ENCODE measurements around the gene TTC9C.

DNA sequence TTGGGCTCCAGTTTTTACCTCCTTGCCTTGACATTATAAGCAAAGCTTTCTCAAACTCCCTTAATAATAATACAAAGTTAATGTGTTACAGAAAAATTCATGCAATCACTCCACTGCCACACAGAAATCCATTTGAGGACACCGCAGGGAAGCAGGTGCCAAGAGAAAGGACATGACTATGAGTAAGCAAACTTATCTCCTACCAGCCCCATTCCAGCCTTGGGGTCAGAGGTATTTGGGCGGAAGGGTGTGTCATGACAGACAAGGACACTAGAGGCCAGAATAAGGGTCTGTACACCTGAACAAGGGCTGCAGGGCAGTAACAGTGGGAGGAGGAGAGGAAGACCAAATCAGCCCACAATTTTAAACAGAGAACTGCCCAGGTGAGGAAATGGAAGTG is 14.9 kb upstream of the TTC9C start:
- TF ChIP-seq POLR2A (IDR thresholded peaks at IDR 0.05) = no peak
- TF ChIP-seq, protein P1, sequence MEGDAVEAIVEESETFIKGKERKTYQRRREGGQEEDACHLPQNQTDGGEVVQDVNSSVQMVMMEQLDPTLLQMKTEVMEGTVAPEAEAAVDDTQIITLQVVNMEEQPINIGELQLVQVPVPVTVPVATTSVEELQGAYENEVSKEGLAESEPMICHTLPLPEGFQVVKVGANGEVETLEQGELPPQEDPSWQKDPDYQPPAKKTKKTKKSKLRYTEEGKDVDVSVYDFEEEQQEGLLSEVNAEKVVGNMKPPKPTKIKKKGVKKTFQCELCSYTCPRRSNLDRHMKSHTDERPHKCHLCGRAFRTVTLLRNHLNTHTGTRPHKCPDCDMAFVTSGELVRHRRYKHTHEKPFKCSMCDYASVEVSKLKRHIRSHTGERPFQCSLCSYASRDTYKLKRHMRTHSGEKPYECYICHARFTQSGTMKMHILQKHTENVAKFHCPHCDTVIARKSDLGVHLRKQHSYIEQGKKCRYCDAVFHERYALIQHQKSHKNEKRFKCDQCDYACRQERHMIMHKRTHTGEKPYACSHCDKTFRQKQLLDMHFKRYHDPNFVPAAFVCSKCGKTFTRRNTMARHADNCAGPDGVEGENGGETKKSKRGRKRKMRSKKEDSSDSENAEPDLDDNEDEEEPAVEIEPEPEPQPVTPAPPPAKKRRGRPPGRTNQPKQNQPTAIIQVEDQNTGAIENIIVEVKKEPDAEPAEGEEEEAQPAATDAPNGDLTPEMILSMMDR (IDR thresholded peaks at IDR 0.05) = no peak

Measured in breast epithelium (tissue), 3 donors.